Activated B cell treated with CpG ODN at 0.5 μM for 24 hours (primary cell): ENCODE results near the gene PEX3. TPM values are rescaled to one million over a fixed set of nuclear protein-coding genes. Genes with fewer than 3 reads are reported as not detected.

Experiments
- ATAC-seq: fragments of 200-7000 bp; cut with Tn5 transposase; one replicate; pipeline ENCODE4 v1.10.0; 2021; ENCODE audit warnings: low read depth, mild to moderate bottlenecking, moderate library complexity
- CTCF ChIA-PET: fragments of 350-600 bp; sonication (Branson Sonifier 250); formaldehyde crosslinking; loops from one replicate; lab custom pipeline; 2021; ENCODE audit warnings: antibody characterized with exemption; lab: Charles Lee
- POLR2A ChIA-PET: fragments of 350-600 bp; sonication (Branson Sonifier 250); formaldehyde crosslinking; loops from one replicate; lab custom pipeline; 2021; ENCODE audit warnings: antibody characterized with exemption; lab: Charles Lee
- DNase-seq: peaks from one replicate; pipeline ENCODE4 v3.0.0; 2022
- H3K27ac Mint-ChIP-seq: one replicate; pipeline ENCODE4 v1.8.0; 2020; ENCODE audit warnings: mixed read lengths
- H3K27me3 Mint-ChIP-seq: one replicate; pipeline ENCODE4 v1.8.0; 2021; ENCODE audit warnings: mixed read lengths
- H3K36me3 Mint-ChIP-seq: one replicate; pipeline ENCODE4 v1.8.0; 2021; ENCODE audit warnings: low read depth, mixed read lengths
- H3K4me1 Mint-ChIP-seq: one replicate; pipeline ENCODE4 v1.8.0; 2021; ENCODE audit warnings: mixed read lengths
- H3K4me3 Mint-ChIP-seq: one replicate; pipeline ENCODE4 v1.8.0; 2020; ENCODE audit warnings: mild to moderate bottlenecking, mixed read lengths
- H3K9me3 Mint-ChIP-seq: one replicate; pipeline ENCODE4 v1.8.0; 2020; ENCODE audit warnings: mixed read lengths
- intact Hi-C: fragments of 100-400 bp; cut with micrococcal nuclease; formaldehyde crosslinking; loops from one replicate; pipeline ENCODE4 v1.15.1; 2024
- total RNA-seq: library from RNA; stranded (reverse); gene quantifications from 2 replicates; pipeline ENCODE4 v1.2.3, GENCODE V29; 2022
- TF ChIP-seq, protein P1 (sequence below): fragments of 200-600 bp; IDR thresholded peaks from one replicate; pipeline ENCODE4 v1.8.0; 2022; ENCODE audit warnings: antibody characterized with exemption, mild to moderate bottlenecking

PEX3 gene
- total RNA-seq, 1 donor from 2014 or later: 26.5 TPM

DNA sequence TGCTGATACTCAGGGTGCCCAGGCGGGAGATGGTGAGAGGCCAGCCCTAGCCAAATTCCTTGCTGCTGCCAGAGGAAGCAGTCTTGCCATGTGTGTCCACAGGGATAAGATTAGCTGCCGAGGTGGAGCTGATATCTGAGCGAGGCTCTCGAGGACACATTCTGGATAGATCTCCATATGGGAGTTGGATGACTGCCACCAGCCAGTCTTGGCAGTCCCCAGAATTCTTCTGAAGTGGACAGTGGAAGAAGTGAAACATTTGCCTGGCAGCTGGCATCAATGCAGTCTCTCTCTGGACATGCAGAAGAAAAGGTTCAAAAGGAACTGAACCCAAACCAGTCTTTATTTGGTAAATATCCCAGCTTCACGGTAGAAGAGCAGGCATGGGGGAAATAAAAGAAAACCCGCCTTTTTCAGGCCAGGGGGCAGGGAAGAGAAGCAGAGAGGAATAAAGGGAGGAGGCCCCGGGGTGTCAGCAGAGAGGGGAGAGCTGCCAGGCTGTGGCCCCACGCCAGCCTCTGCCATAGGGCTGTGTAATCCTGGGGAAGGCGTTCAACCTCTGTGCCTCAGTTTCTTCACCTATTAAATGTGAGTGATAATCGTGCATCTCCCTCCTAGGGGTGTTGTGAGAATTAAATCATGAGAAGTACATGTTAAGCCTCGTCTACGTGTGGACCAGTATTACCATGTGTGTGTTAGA, 64.6 kb downstream of the PEX3 start:
- Mint-ChIP-seq H3K4me3 (no peak overlapping the region), H3K36me3 (peaks cover 7% of the 10 kb centered on the region), H3K4me1 (peaks cover 26% of the 10 kb centered on the region), H3K27me3 (no peaks in the 10 kb centered on the region), H3K9me3 (no peaks in the 10 kb centered on the region), H3K27ac (no peak overlapping the region)
- CTCF ChIA-PET: no interaction called here
- intact Hi-C loops: no loop called here
- DNase-seq (no peak), ATAC-seq (no peak)
- POLR2A ChIA-PET: no interaction called here
- TF ChIP-seq, protein P1, sequence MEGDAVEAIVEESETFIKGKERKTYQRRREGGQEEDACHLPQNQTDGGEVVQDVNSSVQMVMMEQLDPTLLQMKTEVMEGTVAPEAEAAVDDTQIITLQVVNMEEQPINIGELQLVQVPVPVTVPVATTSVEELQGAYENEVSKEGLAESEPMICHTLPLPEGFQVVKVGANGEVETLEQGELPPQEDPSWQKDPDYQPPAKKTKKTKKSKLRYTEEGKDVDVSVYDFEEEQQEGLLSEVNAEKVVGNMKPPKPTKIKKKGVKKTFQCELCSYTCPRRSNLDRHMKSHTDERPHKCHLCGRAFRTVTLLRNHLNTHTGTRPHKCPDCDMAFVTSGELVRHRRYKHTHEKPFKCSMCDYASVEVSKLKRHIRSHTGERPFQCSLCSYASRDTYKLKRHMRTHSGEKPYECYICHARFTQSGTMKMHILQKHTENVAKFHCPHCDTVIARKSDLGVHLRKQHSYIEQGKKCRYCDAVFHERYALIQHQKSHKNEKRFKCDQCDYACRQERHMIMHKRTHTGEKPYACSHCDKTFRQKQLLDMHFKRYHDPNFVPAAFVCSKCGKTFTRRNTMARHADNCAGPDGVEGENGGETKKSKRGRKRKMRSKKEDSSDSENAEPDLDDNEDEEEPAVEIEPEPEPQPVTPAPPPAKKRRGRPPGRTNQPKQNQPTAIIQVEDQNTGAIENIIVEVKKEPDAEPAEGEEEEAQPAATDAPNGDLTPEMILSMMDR: no peak

GRCh38 chr6:143515766-143516355, 65.3 kb downstream of the PEX3 start:
- Mint-ChIP-seq H3K4me1 (peaks cover 22% of the 10 kb centered on the region), H3K27me3 (no peaks in the 10 kb centered on the region), H3K36me3 (peaks cover 5% of the 10 kb centered on the region), H3K27ac (no peak overlapping the region), H3K9me3 (no peaks in the 10 kb centered on the region), H3K4me3 (no peak overlapping the region)
- DNase-seq (no peak), ATAC-seq (no peak)
- CTCF ChIA-PET: no interaction called here
- TF ChIP-seq, protein P1: no peak
- POLR2A ChIA-PET: no interaction called here
- intact Hi-C loops: no loop called here

- TF ChIP-seq, protein P1: no peak
Observed at GRCh38 chr6:143516690-143517446, 66.3 kb downstream of the PEX3 start.

GRCh38 chr6:143517447-143517773, 66.8 kb downstream of the PEX3 start:
- ATAC-seq: no peak
- Mint-ChIP-seq H3K9me3 (no peaks in the 10 kb centered on the region), H3K36me3 (no peaks in the 10 kb centered on the region), H3K4me1 (peaks cover 15% of the 10 kb centered on the region), H3K4me3 (no peak overlapping the region), H3K27ac (no peak overlapping the region), H3K27me3 (no peaks in the 10 kb centered on the region)
- CTCF ChIA-PET: no interaction called here
- POLR2A ChIA-PET: interaction anchor here (0.7 kb wide), 1 partner anchor 327 kb away, joined by 3 read pairs; no protein-coding TSS in a partner anchor
- DNase-seq: no peak
- TF ChIP-seq, protein P1: no peak
- intact Hi-C loops: no loop called here

More at GRCh38 chr6:143516690-143517446, 66.3 kb downstream of the PEX3 start:
- CTCF ChIA-PET: no interaction called here
- no peak for ATAC-seq
- POLR2A ChIA-PET: interaction anchor here (0.7 kb wide), 1 partner anchor 328 kb away, joined by 3 read pairs; no protein-coding TSS in a partner anchor
- Mint-ChIP-seq H3K4me1 (peaks cover 15% of the 10 kb centered on the region), H3K27ac (no peak overlapping the region), H3K36me3 (no peaks in the 10 kb centered on the region), H3K4me3 (no peak overlapping the region), H3K27me3 (no peaks in the 10 kb centered on the region), H3K9me3 (no peaks in the 10 kb centered on the region)
- no peak for DNase-seq
- intact Hi-C loops: no loop called here
